Measurements from ENCODE around the gene RRN3. TPM values are rescaled to one million over a fixed set of nuclear protein-coding genes. Genes with fewer than 3 reads are reported as not detected.

RRN3 gene
- total RNA-seq, 2 experiments from 2014 or later: 29.6 to 32.4 TPM

Small RNAs within 50 kb of the gene (microRNA-seq; reads per million reads assigned to microRNA genes)
- gene MIR1972-1 (ENCODE audit: borderline microRNAs expressed, borderline replicate concordance) (not detected), gene MIR6511B2 (ENCODE audit: borderline microRNAs expressed, borderline replicate concordance) (not detected)

Other genes with a start within 250 kb of the RRN3 start
- gene NPIPA1, start 156.8 kb downstream of the RRN3 start, total RNA-seq: 100 to 1,000 TPM in 1 of 2 experiments, 10 to 100 TPM in 1; 81.4 to 101 TPM
- 10 to 100 TPM; 52.6 to 53.9 TPM for gene PDXDC1, start 119.2 kb downstream of the RRN3 start, total RNA-seq
- gene NTAN1, start 38.2 kb downstream of the RRN3 start, total RNA-seq: 10 to 100 TPM; 30.0 to 36.1 TPM